Parathyroid adenoma (tissue), 2 donors: ENCODE results near the gene FAM193A.

Experiments
- H2AFZ ChIP-seq: fragments of 300-600 bp; sonication (generic); one replicate; pipeline ENCODE4 v1.7.0; 2017; ENCODE audit warnings: antibody characterized with exemption, mild to moderate bottlenecking
- H3K27ac ChIP-seq: fragments of 300-600 bp; sonication (generic); one replicate; pipeline ENCODE4 v1.7.0; 2017
- H3K27me3 ChIP-seq: fragments of 300-600 bp; sonication (generic); one replicate; pipeline ENCODE4 v1.7.0; 2017; ENCODE audit warnings: low read length; ENCODE audit not compliant: control insufficient read depth, insufficient read depth
- H3K36me3 ChIP-seq: fragments of 300-600 bp; sonication (generic); one replicate; pipeline ENCODE4 v1.7.0; 2017; ENCODE audit warnings: low read length; ENCODE audit not compliant: control insufficient read depth, insufficient read depth
- H3K4me1 ChIP-seq: fragments of 300-600 bp; sonication (generic); one replicate; pipeline ENCODE4 v1.7.0; 2017; ENCODE audit warnings: control low read depth
- H3K4me2 ChIP-seq: fragments of 300-600 bp; sonication (generic); one replicate; pipeline ENCODE4 v1.7.0; 2017; ENCODE audit warnings: low read length
- H3K4me3 ChIP-seq: fragments of 300-600 bp; sonication (generic); one replicate; pipeline ENCODE4 v1.7.0; 2017; ENCODE audit warnings: low read depth, low read length
- H3K79me2 ChIP-seq: fragments of 300-600 bp; sonication (generic); one replicate; pipeline ENCODE4 v1.7.0; 2017; ENCODE audit warnings: control low read depth
- H3K9ac ChIP-seq: fragments of 300-600 bp; sonication (generic); one replicate; pipeline ENCODE4 v1.7.0; 2017; ENCODE audit warnings: mild to moderate bottlenecking
- H3K9me3 ChIP-seq: fragments of 300-600 bp; sonication (generic); one replicate; pipeline ENCODE4 v1.7.0; 2017; ENCODE audit warnings: low read length; ENCODE audit not compliant: control insufficient read depth
- TF ChIP-seq, protein P1 (sequence below): fragments of 300-600 bp; sonication (generic); IDR thresholded peaks from one replicate; pipeline ENCODE4 v1.7.0; 2017; ENCODE audit warnings: antibody characterized with exemption, mild to moderate bottlenecking
- donor health status: primary hyperparathyroidism.

Gene FAM193A

DNA sequence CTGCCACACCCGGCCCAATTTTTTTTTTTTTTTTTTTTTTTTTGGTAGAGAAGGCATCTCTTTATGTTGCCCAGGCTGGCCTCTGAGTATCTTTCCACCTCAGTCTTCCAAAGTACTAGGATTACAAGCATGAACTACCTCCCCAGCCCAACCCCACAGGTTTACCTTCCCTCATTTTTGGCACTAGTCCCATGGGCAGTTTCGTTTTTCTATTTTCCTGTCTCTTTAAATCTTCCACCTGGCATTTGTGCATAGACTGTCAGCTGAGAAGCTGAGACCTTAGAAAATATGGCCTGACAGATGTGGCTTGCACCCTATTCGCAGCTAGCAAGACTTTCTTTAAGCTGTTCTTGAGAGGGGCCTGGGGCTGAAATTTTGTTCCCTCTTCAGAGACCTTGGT lies 191.8 kb downstream of the FAM193A start:
- Histone ChIP-seq H3K27ac (no peak overlapping the region), H3K4me3 (no peak overlapping the region), H3K27me3 (no peaks in the 10 kb centered on the region), H3K36me3 (no peaks in the 10 kb centered on the region), H3K9ac (no peak overlapping the region), H3K4me2 (no peak overlapping the region), H3K9me3 (no peaks in the 10 kb centered on the region), H3K79me2 (no peaks in the 10 kb centered on the region), H2AFZ (no peak overlapping the region), H3K4me1 (no peaks in the 10 kb centered on the region)
- TF ChIP-seq, protein P1, sequence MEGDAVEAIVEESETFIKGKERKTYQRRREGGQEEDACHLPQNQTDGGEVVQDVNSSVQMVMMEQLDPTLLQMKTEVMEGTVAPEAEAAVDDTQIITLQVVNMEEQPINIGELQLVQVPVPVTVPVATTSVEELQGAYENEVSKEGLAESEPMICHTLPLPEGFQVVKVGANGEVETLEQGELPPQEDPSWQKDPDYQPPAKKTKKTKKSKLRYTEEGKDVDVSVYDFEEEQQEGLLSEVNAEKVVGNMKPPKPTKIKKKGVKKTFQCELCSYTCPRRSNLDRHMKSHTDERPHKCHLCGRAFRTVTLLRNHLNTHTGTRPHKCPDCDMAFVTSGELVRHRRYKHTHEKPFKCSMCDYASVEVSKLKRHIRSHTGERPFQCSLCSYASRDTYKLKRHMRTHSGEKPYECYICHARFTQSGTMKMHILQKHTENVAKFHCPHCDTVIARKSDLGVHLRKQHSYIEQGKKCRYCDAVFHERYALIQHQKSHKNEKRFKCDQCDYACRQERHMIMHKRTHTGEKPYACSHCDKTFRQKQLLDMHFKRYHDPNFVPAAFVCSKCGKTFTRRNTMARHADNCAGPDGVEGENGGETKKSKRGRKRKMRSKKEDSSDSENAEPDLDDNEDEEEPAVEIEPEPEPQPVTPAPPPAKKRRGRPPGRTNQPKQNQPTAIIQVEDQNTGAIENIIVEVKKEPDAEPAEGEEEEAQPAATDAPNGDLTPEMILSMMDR: no peak

DNA sequence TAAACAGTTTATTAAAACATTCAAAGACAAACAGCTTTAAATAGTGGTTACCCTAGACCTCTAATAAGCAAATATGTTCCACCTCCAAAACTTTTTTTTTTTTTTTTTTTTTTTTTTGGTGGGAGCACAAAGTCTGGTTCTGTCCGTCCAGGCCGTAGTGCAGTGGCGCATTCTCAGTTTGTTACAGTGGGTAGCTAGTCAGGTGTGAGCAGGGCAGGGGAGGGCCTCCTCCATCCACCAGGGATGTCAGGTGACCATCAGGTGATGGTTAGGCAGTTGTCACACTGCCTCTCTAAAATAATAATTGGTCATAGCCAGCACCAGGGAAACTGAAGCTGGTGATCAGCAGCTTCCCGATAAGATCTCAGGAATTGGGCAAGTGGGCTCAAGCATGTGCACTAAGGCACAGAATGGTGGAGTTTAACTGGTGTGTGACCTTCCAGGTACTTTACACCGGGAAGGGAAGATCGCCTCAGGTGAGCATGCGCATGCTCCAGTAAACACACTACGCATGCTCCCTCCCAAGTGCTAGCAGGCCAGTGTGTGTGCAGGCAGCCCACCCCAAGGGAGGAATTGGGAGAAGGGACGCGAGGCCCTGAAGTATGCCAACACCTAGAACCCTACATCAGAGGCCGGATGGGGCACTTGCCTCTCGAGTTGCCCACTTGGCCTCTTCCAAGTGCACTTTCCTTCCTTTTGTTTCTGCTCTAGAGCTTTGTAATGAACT lies 192.5 kb downstream of the FAM193A start:
- H3K27ac ChIP-seq: no peak overlapping the region
- no peaks in the 10 kb centered on the region for H3K4me1 ChIP-seq
- TF ChIP-seq, protein P1: no peak
- no peak overlapping the region for H2AFZ ChIP-seq
- no peaks in the 10 kb centered on the region for H3K27me3 ChIP-seq
- no peaks in the 10 kb centered on the region for H3K36me3 ChIP-seq
- H3K4me3 ChIP-seq: no peak overlapping the region
- no peak overlapping the region for H3K9ac ChIP-seq
- no peaks in the 10 kb centered on the region for H3K9me3 ChIP-seq
- H3K4me2 ChIP-seq: no peak overlapping the region
- H3K79me2 ChIP-seq: no peaks in the 10 kb centered on the region

DNA sequence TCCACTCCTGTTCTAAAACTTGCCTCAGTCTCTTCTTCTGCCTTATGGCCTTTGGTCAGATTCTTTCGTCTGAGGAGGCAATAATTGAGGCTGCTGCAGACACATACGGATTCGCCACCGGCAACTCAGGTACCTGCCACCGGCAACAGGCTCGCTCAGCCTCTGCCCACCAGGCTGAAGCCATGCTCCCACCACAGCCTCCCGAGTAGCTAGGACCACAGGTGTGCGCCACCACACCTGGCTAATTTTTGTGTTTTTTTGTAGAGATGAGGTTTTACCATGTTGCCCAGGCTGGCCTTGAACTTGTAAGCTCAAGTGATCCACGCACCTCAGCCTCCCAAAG lies 193.1 kb downstream of the FAM193A start:
- H3K9ac ChIP-seq: no peak overlapping the region
- H3K4me3 ChIP-seq: no peak overlapping the region
- H3K4me2 ChIP-seq: no peak overlapping the region
- H3K79me2 ChIP-seq: no peaks in the 10 kb centered on the region
- no peak overlapping the region for H2AFZ ChIP-seq
- H3K4me1 ChIP-seq: no peaks in the 10 kb centered on the region
- TF ChIP-seq, protein P1: no peak
- H3K27ac ChIP-seq: no peak overlapping the region
- no peaks in the 10 kb centered on the region for H3K36me3 ChIP-seq
- H3K9me3 ChIP-seq: no peaks in the 10 kb centered on the region
- no peaks in the 10 kb centered on the region for H3K27me3 ChIP-seq

DNA sequence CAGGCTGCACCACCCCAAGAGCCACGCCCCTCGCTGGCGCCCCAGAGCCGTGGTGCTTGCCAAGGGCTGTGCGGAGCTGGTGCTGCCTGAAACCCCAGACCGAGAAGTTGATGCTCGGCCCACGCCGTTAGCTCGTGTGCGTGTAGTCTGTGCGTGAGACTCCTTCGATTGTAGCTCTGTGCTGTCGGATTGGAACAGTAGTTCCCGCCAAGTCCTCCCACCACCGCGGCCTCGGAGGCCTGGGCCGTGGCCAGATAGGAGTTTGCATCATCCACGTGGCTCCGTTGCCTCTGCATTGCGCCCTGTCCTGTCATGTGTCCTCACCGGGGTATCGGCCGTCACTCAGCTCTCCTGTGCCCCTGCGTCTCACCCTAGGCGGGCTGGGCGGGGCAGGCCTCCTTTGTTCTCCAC lies 195.5 kb downstream of the FAM193A start:
- TF ChIP-seq, protein P1: no peak

DNA sequence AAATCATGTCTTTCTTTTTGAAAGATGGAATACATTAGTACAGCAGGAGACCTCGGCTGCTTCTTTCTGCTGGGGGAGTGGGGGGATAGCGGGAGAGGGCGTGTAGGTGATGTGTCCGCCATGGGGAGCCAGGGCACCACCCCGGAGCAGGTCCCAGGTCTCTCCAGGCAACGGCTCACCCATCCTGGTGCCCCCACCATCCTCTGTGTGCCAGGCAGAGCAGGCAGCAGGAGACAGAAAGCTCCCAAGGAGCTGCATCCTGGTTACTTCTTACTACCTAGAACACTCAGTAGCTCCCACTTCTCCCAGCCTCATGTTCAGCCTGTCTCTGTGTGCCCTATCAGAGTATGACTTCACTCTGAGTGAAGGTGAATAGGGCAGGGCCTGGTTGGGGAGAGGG lies 196.1 kb downstream of the FAM193A start:
- Histone ChIP-seq H2AFZ (no peak overlapping the region), H3K36me3 (no peaks in the 10 kb centered on the region), H3K27ac (no peak overlapping the region), H3K9ac (no peak overlapping the region), H3K4me2 (no peak overlapping the region), H3K4me1 (no peaks in the 10 kb centered on the region), H3K79me2 (no peaks in the 10 kb centered on the region), H3K27me3 (no peaks in the 10 kb centered on the region), H3K9me3 (no peaks in the 10 kb centered on the region), H3K4me3 (no peak overlapping the region)
- TF ChIP-seq, protein P1: no peak

More for the DNA sequence above, 195.5 kb downstream of the FAM193A start:
- H3K4me3 ChIP-seq: no peak overlapping the region
- H2AFZ ChIP-seq: no peak overlapping the region
- H3K36me3 ChIP-seq: no peaks in the 10 kb centered on the region
- H3K79me2 ChIP-seq: no peaks in the 10 kb centered on the region
- no peak overlapping the region for H3K9ac ChIP-seq
- no peaks in the 10 kb centered on the region for H3K4me1 ChIP-seq
- no peaks in the 10 kb centered on the region for H3K9me3 ChIP-seq
- H3K27ac ChIP-seq: no peak overlapping the region
- no peak overlapping the region for H3K4me2 ChIP-seq
- no peaks in the 10 kb centered on the region for H3K27me3 ChIP-seq
